Tibial nerve (tissue), 3 donors: Measurements from ENCODE around the gene GRM6.

Experiments used
- POLR2A ChIP-seq, 2 donors: fragments of 450-650 bp; IDR thresholded peaks; one replicate each; pipeline ENCODE4 v1.6.1; 2017; ENCODE audit warnings: antibody characterized with exemption in 2 of 2, mild to moderate bottlenecking in 2 of 2, moderate library complexity in 2 of 2
- TF ChIP-seq, protein P1 (sequence below), 5 experiments: fragments of 200-600 bp in 3 of 5; fragments of 450-650 bp in 2 of 5; sonication (generic) in 3 of 5; IDR thresholded peaks; one replicate each; pipeline ENCODE4 v1.5.1; 2016 to 2019; ENCODE audit warnings: antibody characterized with exemption in 5 of 5, mild to moderate bottlenecking in 3 of 5, moderate library complexity in 2 of 5

DNA sequence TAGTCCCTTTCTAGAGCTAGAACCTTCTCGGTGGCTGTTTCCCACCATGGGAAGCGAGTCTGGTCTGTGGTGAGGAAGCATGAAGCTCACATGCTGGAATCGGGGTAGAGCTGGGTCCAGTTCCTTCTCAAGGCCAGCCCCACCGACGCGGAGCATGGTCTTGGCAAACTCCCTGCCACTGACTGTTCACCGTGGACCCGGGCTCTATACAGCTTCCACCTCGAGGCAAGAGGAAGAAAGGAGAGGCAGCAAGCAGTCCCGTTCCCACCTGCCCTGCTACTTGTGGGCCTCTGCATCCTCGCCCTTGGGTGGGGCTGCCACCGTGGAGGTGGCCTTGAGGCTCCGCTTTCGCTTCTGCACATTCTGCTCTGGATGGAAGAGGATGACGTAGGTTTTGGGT, 13.7 kb downstream of the GRM6 start:
- TF ChIP-seq POLR2A (IDR thresholded peaks at IDR 0.05), result no peak
- TF ChIP-seq, protein P1, sequence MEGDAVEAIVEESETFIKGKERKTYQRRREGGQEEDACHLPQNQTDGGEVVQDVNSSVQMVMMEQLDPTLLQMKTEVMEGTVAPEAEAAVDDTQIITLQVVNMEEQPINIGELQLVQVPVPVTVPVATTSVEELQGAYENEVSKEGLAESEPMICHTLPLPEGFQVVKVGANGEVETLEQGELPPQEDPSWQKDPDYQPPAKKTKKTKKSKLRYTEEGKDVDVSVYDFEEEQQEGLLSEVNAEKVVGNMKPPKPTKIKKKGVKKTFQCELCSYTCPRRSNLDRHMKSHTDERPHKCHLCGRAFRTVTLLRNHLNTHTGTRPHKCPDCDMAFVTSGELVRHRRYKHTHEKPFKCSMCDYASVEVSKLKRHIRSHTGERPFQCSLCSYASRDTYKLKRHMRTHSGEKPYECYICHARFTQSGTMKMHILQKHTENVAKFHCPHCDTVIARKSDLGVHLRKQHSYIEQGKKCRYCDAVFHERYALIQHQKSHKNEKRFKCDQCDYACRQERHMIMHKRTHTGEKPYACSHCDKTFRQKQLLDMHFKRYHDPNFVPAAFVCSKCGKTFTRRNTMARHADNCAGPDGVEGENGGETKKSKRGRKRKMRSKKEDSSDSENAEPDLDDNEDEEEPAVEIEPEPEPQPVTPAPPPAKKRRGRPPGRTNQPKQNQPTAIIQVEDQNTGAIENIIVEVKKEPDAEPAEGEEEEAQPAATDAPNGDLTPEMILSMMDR (IDR thresholded peaks at IDR 0.05), result no peak
